GM12801 (cell line): ENCODE measurements around the gene CAND1.

Experiments
- CTCF ChIP-seq: IDR thresholded peaks from one replicate; pipeline ENCODE4 v1.5.1; 2011; ENCODE audit warnings: control low read depth; ENCODE audit not compliant: insufficient read length; ENCODE audit errors: extremely low read depth

CAND1 gene

DNA sequence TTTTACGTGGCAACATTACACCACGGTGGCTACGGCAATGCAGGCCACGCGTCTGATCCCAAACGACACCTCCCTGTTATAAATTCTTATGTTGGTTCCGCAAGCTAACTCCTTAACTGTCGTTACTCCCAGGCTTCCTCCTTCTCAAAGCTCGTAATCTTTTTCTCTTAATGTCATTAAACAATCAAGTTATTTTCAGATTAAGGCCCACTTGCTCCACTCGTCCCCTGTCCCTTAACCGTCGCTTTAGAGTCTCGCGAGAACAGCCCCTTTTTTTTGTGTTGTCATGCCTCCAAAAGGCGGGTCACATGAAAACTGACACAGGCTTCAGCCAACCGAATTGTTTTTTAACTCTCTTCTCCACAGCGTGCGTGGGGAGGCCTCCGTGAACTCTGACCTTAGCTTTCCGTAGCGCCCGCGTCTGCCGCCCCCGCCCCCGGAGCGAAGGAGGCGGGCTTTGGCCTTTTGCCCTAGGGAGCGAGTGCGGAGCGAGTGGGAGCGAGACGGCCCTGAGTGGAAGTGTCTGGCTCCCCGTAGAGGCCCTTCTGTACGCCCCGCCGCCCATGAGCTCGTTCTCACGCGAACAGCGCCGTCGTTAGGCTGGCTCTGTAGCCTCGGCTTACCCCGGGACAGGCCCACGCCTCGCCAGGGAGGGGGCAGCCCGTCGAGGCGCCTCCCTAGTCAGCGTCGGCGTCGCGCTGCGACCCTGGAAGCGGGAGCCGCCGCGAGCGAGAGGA is at the start of gene CAND1:
TSS of gene CAND1 (plus strand) at position 463 of the 737 bp plus-strand sequence. CDS start 360 bp downstream, outside the sequence.
- no peak for TF ChIP-seq CTCF

DNA sequence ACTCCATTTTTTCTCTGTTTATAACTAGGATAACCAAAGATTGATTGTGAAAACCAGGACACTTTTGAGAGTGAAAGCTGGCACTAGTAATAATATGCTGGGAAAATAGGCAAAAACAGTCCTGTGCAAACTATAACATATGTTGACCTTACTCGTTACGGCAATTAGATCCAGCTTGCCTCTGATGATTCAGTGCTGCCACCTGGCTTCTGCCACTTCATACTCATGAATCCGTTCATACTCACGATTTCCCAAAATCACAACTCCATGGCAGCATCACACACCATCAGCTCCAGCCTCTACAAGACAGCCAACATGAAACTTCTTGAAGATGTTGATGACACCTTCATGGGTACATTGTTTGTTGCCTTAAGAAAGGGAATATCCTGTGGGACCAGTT is 49.1 kb upstream of the CAND1 start:
- no peak for TF ChIP-seq CTCF

DNA sequence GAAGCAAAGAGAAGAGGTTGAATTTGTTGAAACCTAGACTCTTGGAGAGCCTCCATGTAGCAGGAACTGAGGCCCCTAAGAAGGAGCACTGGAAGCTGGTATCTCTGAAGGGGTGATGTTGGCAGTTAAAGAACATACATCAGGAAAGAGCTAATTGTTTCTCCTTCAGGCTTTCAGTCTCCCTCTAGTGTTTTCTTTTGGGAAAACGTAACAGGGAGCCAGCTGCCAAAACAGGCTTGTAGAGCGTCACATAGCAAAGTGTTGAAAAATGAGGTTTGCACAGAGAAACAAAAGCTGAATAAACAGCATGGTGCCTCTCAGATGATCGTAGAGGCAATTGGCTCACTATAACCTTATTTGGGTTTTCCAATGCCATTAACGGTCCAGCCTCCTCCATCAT is 46.9 kb upstream of the CAND1 start:
- TF ChIP-seq CTCF: no peak

GRCh38 chr12:67223225-67223624 is 45.9 kb upstream of the CAND1 start:
- no peak for TF ChIP-seq CTCF

- no peak for TF ChIP-seq CTCF
Observed at GRCh38 chr12:67237231-67237630, 31.9 kb upstream of the CAND1 start.

DNA sequence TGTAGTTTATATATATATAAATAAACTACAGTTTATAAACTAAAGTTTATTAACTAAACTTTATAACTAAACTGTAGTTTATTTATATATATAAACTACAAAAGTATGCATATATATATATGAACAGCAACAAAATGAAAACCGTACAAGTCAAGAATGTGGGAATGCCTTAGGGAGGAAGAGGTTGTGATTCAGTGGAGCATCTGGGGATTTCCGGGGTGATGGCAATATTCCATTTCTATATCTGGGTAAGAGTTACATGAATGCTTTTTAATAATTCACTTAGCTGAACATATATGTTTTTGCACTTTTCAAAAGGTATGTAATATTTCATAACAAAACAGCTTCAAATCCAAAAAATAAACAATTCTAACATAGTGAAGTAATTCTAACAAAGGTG is 30.1 kb upstream of the CAND1 start:
- no peak for TF ChIP-seq CTCF

GRCh38 chr12:67241482-67241881 is 27.7 kb upstream of the CAND1 start:
- no peak for TF ChIP-seq CTCF

GRCh38 chr12:67243260-67243659 is 25.9 kb upstream of the CAND1 start:
- TF ChIP-seq CTCF: no peak
